CD4-positive, alpha-beta memory T cell (primary cell): Measurements from ENCODE around the gene ZNF93. TPM values are rescaled to one million over a fixed set of nuclear protein-coding genes. Genes with fewer than 3 reads are reported as not detected.
"Not testable (repeated sequence)": the region's sequence is repeated elsewhere in the genome, so short reads cannot be mapped to it uniquely, and the experiment has no call there.

Experiments
- CTCF ChIA-PET: fragments of 350-600 bp; sonication (Branson Sonifier 250); formaldehyde crosslinking; loops from one replicate; lab custom pipeline; 2021; ENCODE audit warnings: inconsistent platforms; ENCODE audit not compliant: partially characterized antibody; lab: Charles Lee
- POLR2A ChIA-PET: fragments of 350-600 bp; sonication (Branson Sonifier 250); formaldehyde crosslinking; loops from one replicate; lab custom pipeline; 2021; ENCODE audit not compliant: partially characterized antibody; lab: Charles Lee
- DNase-seq, 5 donors: peaks; one replicate each; pipeline versions ENCODE4 v3.0.0 to v3.0.0-alpha.2; 2020 to 2022; ENCODE audit warnings: mixed read lengths in 1 of 5
- H3K27ac ChIP-seq: one replicate; pipeline ENCODE4 v1.7.0; 2013; ENCODE audit warnings: low read depth, low read length
- H3K27me3 ChIP-seq: 2 replicates; pipeline ENCODE4 v1.7.0; 2013; ENCODE audit warnings: mild to moderate bottlenecking, low read length, moderate library complexity; ENCODE audit not compliant: insufficient read depth
- H3K36me3 ChIP-seq: 2 replicates; pipeline ENCODE4 v1.7.0; 2013; ENCODE audit warnings: mild to moderate bottlenecking, low read length, moderate library complexity; ENCODE audit not compliant: insufficient read depth
- H3K4me1 ChIP-seq: 2 replicates; pipeline ENCODE4 v1.7.0; 2013; ENCODE audit warnings: mild to moderate bottlenecking, low read length, moderate library complexity; ENCODE audit not compliant: insufficient read depth
- H3K4me3 ChIP-seq, 2 donors: one replicate each; pipeline ENCODE4 v1.7.0; 2013; ENCODE audit warnings: low read length in 2 of 2, mild to moderate bottlenecking in 1 of 2
- H3K9me3 ChIP-seq, 2 donors: one replicate each; pipeline ENCODE4 v1.7.0; 2013; ENCODE audit warnings: low read length in 2 of 2, control low read depth in 1 of 2; ENCODE audit not compliant: control insufficient read depth in 1 of 2
- H3K27ac Mint-ChIP-seq, 7 donors: one replicate each; pipeline ENCODE4 v1.8.0; 2020 to 2021; ENCODE audit warnings: mixed read lengths in 7 of 7, mild to moderate bottlenecking in 6 of 7, inconsistent platforms in 3 of 7, moderate library complexity in 3 of 7
- H3K27me3 Mint-ChIP-seq, 2 donors: one replicate each; pipeline ENCODE4 v1.8.0; 2020 to 2021; ENCODE audit warnings: mixed read lengths in 2 of 2
- H3K36me3 Mint-ChIP-seq, 2 donors: one replicate each; pipeline ENCODE4 v1.8.0; 2020 to 2021; ENCODE audit warnings: mixed read lengths in 2 of 2, inconsistent platforms in 1 of 2, mild to moderate bottlenecking in 1 of 2
- H3K4me1 Mint-ChIP-seq, 4 donors: one replicate each; pipeline ENCODE4 v1.8.0; 2020 to 2021; ENCODE audit warnings: mixed read lengths in 4 of 4, mild to moderate bottlenecking in 1 of 4
- H3K4me3 Mint-ChIP-seq, 8 donors: one replicate each; pipeline ENCODE4 v1.8.0; 2020 to 2021; ENCODE audit warnings: mixed read lengths in 8 of 8, mild to moderate bottlenecking in 7 of 8, moderate library complexity in 6 of 8, inconsistent platforms in 3 of 8
- H3K9me3 Mint-ChIP-seq, 8 donors: one replicate each; pipeline ENCODE4 v1.8.0; 2020 to 2021; ENCODE audit warnings: mixed read lengths in 8 of 8, mild to moderate bottlenecking in 5 of 8, inconsistent platforms in 3 of 8, moderate library complexity in 1 of 8
- intact Hi-C: fragments of 100-400 bp; cut with micrococcal nuclease; formaldehyde crosslinking; loops from one replicate; pipeline ENCODE4 v1.15.1; 2023
- polyA plus RNA-seq, 2 donors: library from polyadenylated mRNA; unstranded; fragments of 300-500 nt; fragmentation: Illumina TruSeq; gene quantifications; one replicate each; pipeline ENCODE4 v1.2.3, GENCODE V29; 2021
- total RNA-seq, 2 experiments: library from RNA; stranded (reverse); gene quantifications; one replicate each; pipeline ENCODE4 v1.2.3, GENCODE V29; 2021

The ZNF93 gene
- total and polyA plus RNA-seq, 4 experiments from 2014 or later = 5.6 to 9.2 (median 7.7) TPM

DNA sequence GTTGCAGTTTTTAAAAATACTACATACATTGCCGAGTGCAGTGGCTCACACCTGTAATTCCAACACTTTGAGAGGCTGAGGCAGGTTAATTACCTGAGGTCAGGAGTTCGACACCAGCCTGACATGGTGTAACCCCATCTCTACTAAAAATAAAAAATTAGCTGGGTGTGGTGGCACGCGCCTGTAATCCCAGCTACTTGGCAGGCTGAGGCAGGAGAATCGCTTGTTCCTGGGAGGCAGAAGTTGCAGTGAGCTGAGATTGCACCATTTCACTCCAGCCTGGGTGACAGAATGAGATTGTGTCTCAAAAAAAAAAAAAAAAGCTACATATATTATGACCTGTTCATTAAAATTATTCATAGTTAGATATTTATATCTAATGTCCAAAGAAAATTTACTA, 30.7 kb upstream of the ZNF93 start:
- H3K9me3 ChIP-seq, H3K27me3 Mint-ChIP-seq, DNase-seq, H3K27ac Mint-ChIP-seq, H3K36me3 ChIP-seq, H3K27ac ChIP-seq, H3K4me3 ChIP-seq, H3K4me3 Mint-ChIP-seq, H3K9me3 Mint-ChIP-seq, H3K27me3 ChIP-seq, intact Hi-C loops: not testable (repeated sequence)
- peaks cover 9 to 30% of the 10 kb centered on the region in 2 donors for H3K36me3 Mint-ChIP-seq
- CTCF ChIA-PET = interaction anchor here (1.1 to 2.8 kb wide), 4 partner anchors 31 to 338 kb away, joined by 3 to 9 read pairs (median 6); partner anchors contain the start of genes ZNF506 and ZNF93
- POLR2A ChIA-PET = interaction anchor here (1.3 to 2.7 kb wide), 4 partner anchors 31 to 202 kb away, joined by 4 to 21 read pairs (median 10); partner anchors contain the start of genes ZNF101, ZNF506 and ZNF93
- peaks cover 30 to 58% (median 45%) of the 10 kb centered on the region in 4 donors for H3K4me1 Mint-ChIP-seq
- H3K4me1 ChIP-seq = peaks cover 42% of the 10 kb centered on the region

DNA sequence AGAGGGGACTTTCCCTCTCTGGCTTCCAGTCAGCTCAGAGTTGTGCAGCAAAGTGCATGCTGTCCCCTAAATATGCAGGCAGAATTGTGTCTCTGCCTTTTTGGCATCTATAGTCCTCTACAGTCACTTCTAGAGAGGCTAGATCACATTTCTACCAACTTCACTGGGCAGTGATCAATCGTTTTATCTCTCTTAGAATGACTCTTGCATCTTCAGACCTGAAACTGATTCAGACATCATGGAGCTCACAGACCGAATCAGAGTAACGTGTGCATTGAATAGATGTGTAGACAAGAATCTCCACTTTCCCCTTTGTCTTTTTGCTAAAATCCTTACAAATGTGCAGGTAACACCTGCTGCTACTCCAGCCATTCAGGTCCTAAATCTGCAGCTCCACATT, 28.8 kb upstream of the ZNF93 start:
- peaks cover 35 to 50% (median 40%) of the 10 kb centered on the region in 4 donors for H3K4me1 Mint-ChIP-seq
- H3K36me3 Mint-ChIP-seq = peaks cover 22 to 28% of the 10 kb centered on the region in 2 donors
- no peaks in the 10 kb centered on the region for H3K27me3 Mint-ChIP-seq
- no peak for DNase-seq
- H3K4me1 ChIP-seq = peaks cover 39% of the 10 kb centered on the region
- peaks cover 0 to 7% (median 0%) of the 10 kb centered on the region in 8 donors for H3K9me3 Mint-ChIP-seq
- POLR2A ChIA-PET = interaction anchor here (0.6 to 2.7 kb wide), 8 partner anchors 12 to 228 kb away, joined by 3 to 21 read pairs (median 5); partner anchors contain the start of genes ZNF101 and ZNF506
- H3K4me3 Mint-ChIP-seq = peak overlapping the region in 3 of 8 donors; percentile 18 to 38 (median 27)
- CTCF ChIA-PET = interaction anchor here (2.2 to 2.8 kb wide), 2 partner anchors 29 to 340 kb away, joined by 8 to 9 read pairs; partner anchors contain the start of gene ZNF93
- no peaks in the 10 kb centered on the region for H3K27me3 ChIP-seq
- H3K4me3 ChIP-seq = no peak overlapping the region
- no peaks in the 10 kb centered on the region for H3K9me3 ChIP-seq
- H3K36me3 ChIP-seq = no peaks in the 10 kb centered on the region
- H3K27ac Mint-ChIP-seq = peak overlapping the region in 4 of 7 donors; percentile 0 to 70 (median 31)
- intact Hi-C loops = no loop called here
- peak overlapping the region; percentile 1 for H3K27ac ChIP-seq

- Histone ChIP-seq H3K27me3 (no peaks in the 10 kb centered on the region), H3K9me3 (no peaks in the 10 kb centered on the region), H3K4me1 (peaks cover 25% of the 10 kb centered on the region), H3K36me3 (no peaks in the 10 kb centered on the region), H3K27ac (no peak overlapping the region), H3K4me3 (no peak overlapping the region)
- no peak for DNase-seq
- Mint-ChIP-seq H3K9me3 (peaks cover 0 to 7% (median 0%) of the 10 kb centered on the region in 8 donors), H3K4me3 (no peak overlapping the region), H3K36me3 (peaks cover 25 to 32% of the 10 kb centered on the region in 2 donors), H3K27me3 (no peaks in the 10 kb centered on the region), H3K4me1 (peaks cover 24 to 43% (median 31%) of the 10 kb centered on the region in 4 donors), H3K27ac (no peak overlapping the region)
- intact Hi-C loops = no loop called here
- CTCF ChIA-PET = no interaction called here
- POLR2A ChIA-PET = interaction anchor here (0.8 kb wide), 1 partner anchor 204 kb away, joined by 3 read pairs; no protein-coding TSS in a partner anchor
Measured at GRCh38 chr19:19873381-19873780, 27.4 kb upstream of the ZNF93 start.

DNA sequence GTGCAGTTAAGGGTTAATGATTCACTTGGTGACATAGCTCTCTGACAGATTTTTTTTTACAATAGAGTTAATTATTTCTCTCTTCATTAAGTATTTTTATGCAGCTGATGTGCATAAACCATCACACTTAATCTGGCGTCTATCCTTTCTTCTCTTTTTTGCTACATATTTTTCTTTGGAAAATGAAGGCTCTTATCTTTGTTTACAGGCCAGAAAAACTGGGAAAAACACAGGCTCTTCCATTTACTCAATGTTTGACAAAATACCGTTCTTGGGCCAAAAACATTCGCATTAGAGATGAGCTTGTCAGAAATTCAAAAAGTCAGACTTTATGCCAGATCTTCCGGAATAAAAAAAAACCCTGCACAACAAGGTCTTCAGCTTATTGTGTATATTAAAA, 23.0 kb upstream of the ZNF93 start:
- no peaks in the 10 kb centered on the region for H3K4me1 ChIP-seq
- no peak overlapping the region for H3K4me3 ChIP-seq
- no peaks in the 10 kb centered on the region for H3K27me3 Mint-ChIP-seq
- intact Hi-C loops = no loop called here
- no peak overlapping the region for H3K27ac Mint-ChIP-seq
- no peak for DNase-seq
- peaks cover 0 to 14% (median 0%) of the 10 kb centered on the region in 8 donors for H3K9me3 Mint-ChIP-seq
- peaks cover 6% of the 10 kb centered on the region for H3K36me3 ChIP-seq
- ChIA-PET CTCF (interaction anchor here (0.7 kb wide), 1 partner anchor 11 kb away, joined by 3 read pairs; no protein-coding TSS in a partner anchor), POLR2A (interaction anchor here (1.9 kb wide), 1 partner anchor 12 kb away, joined by 10 read pairs; the partner anchor contains the start of gene ZNF253)
- no peaks in the 10 kb centered on the region for H3K27me3 ChIP-seq
- no peaks in the 10 kb centered on the region for H3K9me3 ChIP-seq
- H3K4me3 Mint-ChIP-seq = no peak overlapping the region
- H3K4me1 Mint-ChIP-seq = peaks cover 4 to 16% (median 12%) of the 10 kb centered on the region in 4 donors
- peaks cover 48% of the 10 kb centered on the region in 2 donors for H3K36me3 Mint-ChIP-seq
- no peak overlapping the region for H3K27ac ChIP-seq

GRCh38 chr19:19884583-19884982, 16.2 kb upstream of the ZNF93 start:
- Histone ChIP-seq H3K27me3 (no peaks in the 10 kb centered on the region), H3K4me3 (no peak overlapping the region), H3K9me3 (peaks cover 0 to under 1% of the 10 kb centered on the region in 2 donors), H3K36me3 (peaks cover 6% of the 10 kb centered on the region), H3K27ac (no peak overlapping the region), H3K4me1 (no peaks in the 10 kb centered on the region)
- Mint-ChIP-seq H3K4me1 (peaks cover 0 to 1% (median 0%) of the 10 kb centered on the region in 4 donors), H3K27me3 (no peaks in the 10 kb centered on the region), H3K36me3 (peaks cover 50 to 63% of the 10 kb centered on the region in 2 donors), H3K27ac (no peak overlapping the region), H3K9me3 (peaks cover 0 to 56% (median 27%) of the 10 kb centered on the region in 8 donors), H3K4me3 (no peak overlapping the region)
- CTCF ChIA-PET = no interaction called here
- intact Hi-C loops = no loop called here
- no peak for DNase-seq
- POLR2A ChIA-PET = no interaction called here

- H3K27ac Mint-ChIP-seq, DNase-seq, H3K4me1 ChIP-seq, intact Hi-C loops, H3K27me3 ChIP-seq, CTCF ChIA-PET, H3K4me3 ChIP-seq, H3K27ac ChIP-seq, H3K4me1 Mint-ChIP-seq, H3K27me3 Mint-ChIP-seq: not testable (repeated sequence)
- Mint-ChIP-seq H3K36me3 (peaks cover 33 to 41% of the 10 kb centered on the region in 2 donors), H3K4me3 (peak overlapping the region in 1 of 8 donors; percentile 29), H3K9me3 (peaks cover 2 to 83% (median 67%) of the 10 kb centered on the region in 8 donors)
- POLR2A ChIA-PET = interaction anchor here (1.6 kb wide), 1 partner anchor 23 kb away, joined by 5 read pairs; no protein-coding TSS in a partner anchor
- Histone ChIP-seq H3K36me3 (peaks cover 11% of the 10 kb centered on the region), H3K9me3 (peaks cover 11 to 37% of the 10 kb centered on the region in 2 donors)
Measured at GRCh38 chr19:19892055-19892941, 8.4 kb upstream of the ZNF93 start.
